Large intestine (tissue), 3 donors: ENCODE results near the gene PKM. TPM values are rescaled to one million over a fixed set of nuclear protein-coding genes. Genes with fewer than 3 reads are reported as not detected.
A peak's percentile ranks its signal among the peaks of the same experiment; 100 is the strongest.

Source experiments
- DNase-seq, 2 donors: peaks; one replicate each; pipeline versions ENCODE4 v3.0.0 to v3.0.0-alpha.2; 2013
- H3K27ac ChIP-seq: one replicate; pipeline ENCODE4 v1.5.1; 2013; ENCODE audit warnings: low read length
- H3K27me3 ChIP-seq: 2 replicates; pipeline ENCODE4 v1.6.1; 2013; ENCODE audit warnings: low read length; ENCODE audit not compliant: control insufficient read depth, insufficient read depth
- H3K36me3 ChIP-seq: 2 replicates; pipeline ENCODE4 v1.6.1; 2013; ENCODE audit warnings: low read length; ENCODE audit not compliant: control insufficient read depth, insufficient read depth
- H3K4me1 ChIP-seq: one replicate; pipeline ENCODE4 v1.6.1; 2013; ENCODE audit warnings: low read length; ENCODE audit not compliant: control insufficient read depth, insufficient read depth
- H3K4me3 ChIP-seq: one replicate; pipeline ENCODE4 v1.5.1; 2013; ENCODE audit warnings: low read length
- H3K9me3 ChIP-seq: one replicate; pipeline ENCODE4 v1.6.1; 2013; ENCODE audit warnings: mild to moderate bottlenecking, low read depth, low read length, moderate library complexity; ENCODE audit not compliant: control insufficient read depth
- WGBS: methylation state at CpG from one replicate; pipeline ENCODE4 v1.1.5; 2013; ENCODE audit warnings: low lambda C conversion rate; ENCODE audit not compliant: insufficient coverage; 5-methylcytosine and 5-hydroxymethylcytosine counted together
- polyA plus RNA-seq: library from polyadenylated mRNA; unstranded; fragments of 120-200 nt; gene quantifications from one replicate; pipeline ENCODE4 v1.2.1, GENCODE V29; 2013

Gene PKM
- polyA plus RNA-seq, 1 donor = 322 TPM

DNA sequence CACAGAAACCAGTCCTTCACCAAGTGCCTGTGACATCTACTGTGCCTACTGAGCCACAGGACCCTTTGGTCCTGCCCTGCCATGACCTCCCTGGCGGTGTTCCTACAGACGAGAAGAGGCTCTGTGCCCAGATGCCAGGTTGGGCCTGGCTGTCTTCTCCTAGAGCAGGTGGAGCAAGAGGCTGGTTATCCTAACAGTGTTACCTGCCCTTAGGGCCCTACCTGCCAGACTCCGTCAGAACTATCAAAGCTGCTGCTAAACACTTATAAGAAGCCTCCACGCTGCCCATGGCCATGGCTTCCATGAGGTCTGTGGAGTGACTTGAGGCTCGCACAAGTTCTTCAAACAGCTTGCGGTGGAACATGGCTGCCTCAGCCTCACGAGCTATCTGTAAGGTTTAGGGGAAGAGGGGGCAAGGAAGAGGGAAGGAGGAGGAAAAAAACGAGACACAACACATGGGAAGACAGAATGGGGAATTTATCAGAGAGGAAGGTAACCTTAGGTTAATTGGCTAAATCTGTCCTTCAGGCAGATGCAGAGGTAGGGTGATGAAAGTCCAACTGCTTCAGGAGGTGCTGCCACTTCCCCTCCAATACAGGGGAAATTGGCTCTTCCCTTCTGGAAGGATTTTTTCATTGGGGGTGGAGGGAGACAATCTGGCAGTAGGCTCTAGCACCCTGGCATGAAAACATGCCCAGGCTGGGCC, 28.0 kb downstream of the PKM start:
- H3K27me3 ChIP-seq = peaks cover 3% of the 10 kb centered on the region
- no peak overlapping the region for H3K27ac ChIP-seq
- peaks cover 92% of the 10 kb centered on the region for H3K36me3 ChIP-seq
- peaks cover 28% of the 10 kb centered on the region for H3K4me1 ChIP-seq
- WGBS = 67% methylated on average over 2 of the region's 8 CpGs
- DNase-seq = no peak
- H3K4me3 ChIP-seq = no peak overlapping the region
- H3K9me3 ChIP-seq = peaks cover 4% of the 10 kb centered on the region

- no peak overlapping the region for H3K4me3 ChIP-seq
- H3K27me3 ChIP-seq = peaks cover 5% of the 10 kb centered on the region
- H3K9me3 ChIP-seq = peaks cover 4% of the 10 kb centered on the region
- no peak overlapping the region for H3K27ac ChIP-seq
- H3K4me1 ChIP-seq = peaks cover 30% of the 10 kb centered on the region
- peaks cover 85% of the 10 kb centered on the region for H3K36me3 ChIP-seq
- no peak for DNase-seq
- 80% methylated on average over 2 of the region's 13 CpGs for WGBS
Measured at GRCh38 chr15:72202302-72202701, 28.7 kb downstream of the PKM start.

- Histone ChIP-seq H3K9me3 (peaks cover 4% of the 10 kb centered on the region), H3K36me3 (peaks cover 77% of the 10 kb centered on the region), H3K27me3 (peaks cover 14% of the 10 kb centered on the region), H3K27ac (no peak overlapping the region), H3K4me3 (no peak overlapping the region), H3K4me1 (peaks cover 33% of the 10 kb centered on the region)
- DNase-seq = no peak
- no CpG with 5 or more reads among the region's 3 CpGs for WGBS
Measured at GRCh38 chr15:72201391-72201921, 29.5 kb downstream of the PKM start.

DNA sequence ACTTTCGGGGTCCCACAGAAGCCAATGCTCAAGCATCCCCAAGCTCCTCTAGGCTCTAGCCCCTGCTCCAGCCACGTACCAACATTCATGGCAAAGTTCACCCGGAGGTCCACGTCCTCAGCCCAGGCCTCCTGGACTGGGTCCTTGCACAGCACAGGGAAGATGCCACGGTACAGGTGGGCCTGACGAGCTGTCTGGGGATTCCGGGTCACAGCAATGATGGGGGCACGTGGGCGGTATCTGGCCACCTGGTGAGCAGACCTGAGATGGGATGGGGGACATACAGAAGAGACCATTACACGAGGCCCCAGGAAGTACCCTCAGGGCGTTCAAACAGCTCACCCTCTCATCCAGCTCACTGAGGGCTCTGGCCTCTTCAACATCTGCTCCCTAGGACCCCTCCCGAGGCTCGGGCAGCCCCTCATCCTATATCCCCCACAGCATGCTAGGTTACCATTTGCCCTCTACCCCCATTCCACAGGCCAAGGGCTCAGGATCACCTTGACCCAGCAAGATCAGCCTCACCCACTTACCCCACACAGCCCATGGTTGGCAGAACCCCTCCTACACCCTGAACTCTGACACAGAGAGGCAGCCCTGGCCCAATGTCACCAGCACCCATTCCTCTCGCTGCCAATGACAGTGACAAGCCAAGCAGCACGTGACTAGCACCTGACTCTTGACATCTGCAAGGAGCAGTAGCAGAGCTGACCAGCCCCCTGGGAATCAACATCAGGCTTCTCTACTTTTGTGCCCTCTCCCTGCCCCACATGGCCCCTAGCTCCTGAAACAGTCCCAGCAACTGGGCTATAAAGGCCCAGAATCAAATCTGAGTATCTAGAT, 30.4 kb downstream of the PKM start:
- H3K27me3 ChIP-seq = peaks cover 18% of the 10 kb centered on the region
- H3K36me3 ChIP-seq = peaks cover 68% of the 10 kb centered on the region
- peaks cover 33% of the 10 kb centered on the region for H3K4me1 ChIP-seq
- no peak for DNase-seq
- peak overlapping the region; percentile 41 for H3K27ac ChIP-seq
- H3K4me3 ChIP-seq = no peak overlapping the region
- H3K9me3 ChIP-seq = peaks cover 4% of the 10 kb centered on the region
- WGBS = no CpG with 5 or more reads among the region's 15 CpGs

DNA sequence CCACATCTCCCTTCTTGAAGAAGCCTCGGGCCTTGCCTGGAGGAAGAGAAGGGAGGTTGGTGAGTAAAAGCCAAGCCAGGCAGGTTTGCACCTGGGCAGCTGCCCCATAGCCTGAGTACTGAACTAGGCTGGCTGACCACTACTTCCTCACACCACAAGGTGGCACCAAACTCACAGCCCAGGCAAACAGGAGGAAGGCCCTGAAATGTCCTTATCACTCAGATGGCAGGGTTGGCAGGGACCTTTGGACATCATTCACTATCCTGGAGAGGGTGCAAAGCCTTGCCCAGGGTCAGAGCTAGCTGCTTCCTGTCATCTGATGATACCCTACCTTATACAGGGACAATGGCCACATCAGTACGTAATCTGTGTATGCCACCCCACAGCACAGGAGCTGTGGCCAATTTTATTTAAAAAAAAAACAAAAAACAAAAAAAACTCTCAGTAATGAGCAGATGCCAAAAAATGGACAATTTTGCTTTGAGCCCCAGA, 31.2 kb downstream of the PKM start:
- Histone ChIP-seq H3K27ac (peak overlapping the region; percentile 41), H3K9me3 (peaks cover 4% of the 10 kb centered on the region), H3K27me3 (peaks cover 18% of the 10 kb centered on the region), H3K4me3 (no peak overlapping the region), H3K36me3 (peaks cover 60% of the 10 kb centered on the region), H3K4me1 (peaks cover 33% of the 10 kb centered on the region)
- peak; percentile 91 for DNase-seq
- no CpG with 5 or more reads among the region's 2 CpGs for WGBS

- Histone ChIP-seq H3K27ac (peak overlapping the region; percentile 23), H3K36me3 (peaks cover 55% of the 10 kb centered on the region), H3K4me1 (peaks cover 33% of the 10 kb centered on the region), H3K9me3 (peaks cover 4% of the 10 kb centered on the region), H3K27me3 (peaks cover 18% of the 10 kb centered on the region), H3K4me3 (no peak overlapping the region)
- DNase-seq = no peak
- WGBS = no CpG with 5 or more reads among the region's 2 CpGs
Measured at GRCh38 chr15:72199205-72199515, 31.8 kb downstream of the PKM start.

DNA sequence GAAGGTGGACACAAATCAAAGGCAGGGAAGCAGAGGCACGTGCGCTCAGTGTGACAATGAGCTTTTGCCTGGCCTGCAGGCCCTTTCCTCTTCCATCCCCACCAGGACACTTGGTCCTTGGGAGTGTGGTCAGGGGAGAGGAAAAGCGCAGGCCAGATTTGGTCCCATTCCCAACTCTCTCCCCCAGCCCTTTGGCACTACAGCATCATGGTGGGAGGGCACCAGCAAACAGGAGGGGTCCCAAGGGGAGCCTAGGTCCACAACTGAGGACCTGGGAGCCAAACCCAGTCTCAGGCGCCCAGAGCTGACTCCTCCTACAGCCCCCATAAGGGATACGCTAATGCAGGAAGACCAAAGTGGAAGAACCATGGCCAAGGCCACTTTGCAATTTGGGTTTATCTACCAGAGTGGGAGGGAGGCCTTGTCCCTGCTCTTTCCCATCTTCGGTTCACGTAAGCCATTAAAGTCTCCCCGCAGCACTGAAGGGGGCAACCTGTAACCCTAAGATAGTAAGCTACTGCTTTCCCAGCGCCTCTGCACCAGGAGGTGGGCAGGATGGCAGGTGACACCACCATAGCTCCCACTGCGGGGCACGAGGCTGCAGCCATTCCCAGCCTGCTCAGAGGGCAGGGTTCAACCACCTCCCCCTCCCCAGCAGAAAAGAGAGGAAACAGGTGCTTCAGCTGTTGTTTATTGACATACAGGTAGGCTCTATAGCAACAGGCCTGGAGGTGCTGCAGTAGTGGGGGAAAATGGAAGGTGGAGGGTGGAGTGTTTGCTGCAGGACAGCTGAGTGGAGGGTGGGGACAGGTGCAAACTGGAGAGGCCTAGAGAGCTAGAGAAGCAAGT, 32.4 kb downstream of the PKM start:
- Histone ChIP-seq H3K4me3 (peak overlapping the region; percentile 16), H3K4me1 (peaks cover 33% of the 10 kb centered on the region), H3K9me3 (peaks cover 4% of the 10 kb centered on the region), H3K27me3 (peaks cover 18% of the 10 kb centered on the region), H3K27ac (peak overlapping the region; percentile 35), H3K36me3 (peaks cover 49% of the 10 kb centered on the region)
- WGBS = no CpG with 5 or more reads among the region's 11 CpGs
- peak; percentile 53 to 81 for DNase-seq

DNA sequence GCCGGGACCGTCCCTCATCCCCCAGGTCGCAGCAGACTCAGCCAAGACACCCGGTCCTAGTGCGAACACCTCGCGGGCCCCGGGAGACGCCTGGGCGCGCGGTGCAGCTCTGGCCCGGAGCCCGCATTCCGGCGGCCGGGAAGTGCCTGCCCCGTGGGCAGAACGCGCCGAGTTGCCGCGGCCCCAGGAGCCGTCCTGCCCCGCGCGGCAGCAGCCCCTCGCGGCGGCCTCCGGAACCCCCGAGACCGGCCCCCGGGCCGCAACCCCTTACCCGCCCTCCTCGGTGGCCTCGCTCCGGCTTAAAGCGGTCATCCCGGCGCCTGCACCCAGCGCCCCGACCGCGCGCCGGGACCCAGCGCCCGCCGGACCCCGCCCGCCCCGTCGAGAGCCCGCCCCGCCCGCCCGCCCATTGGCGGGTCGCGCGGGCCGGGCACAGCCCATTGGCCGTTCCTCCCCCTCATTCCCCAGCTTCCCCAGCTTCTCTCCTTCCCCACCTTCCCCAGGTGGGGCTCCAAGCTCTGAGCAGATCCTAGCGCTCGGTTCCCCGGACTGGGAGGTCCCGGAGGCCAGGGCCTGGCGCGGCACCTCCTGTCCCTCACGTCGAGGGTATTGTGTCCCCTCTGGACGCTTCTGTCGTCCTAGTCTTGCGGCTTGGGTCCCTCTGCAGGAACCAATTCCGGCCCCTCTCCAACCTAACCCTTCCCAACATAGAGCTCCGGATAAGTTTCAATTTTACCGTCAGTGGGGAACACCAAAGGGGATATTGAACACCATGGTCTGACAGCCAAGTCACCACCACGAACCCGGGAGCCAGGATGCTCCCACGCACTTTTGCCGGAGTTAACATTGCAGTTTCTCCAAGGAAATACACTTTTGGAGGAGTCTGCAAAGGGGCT, 33.3 kb downstream of the PKM start, which contains the start of gene GRAMD2A:
Gene GRAMD2A (minus strand): TSS at position 328 of the 896 bp plus-strand sequence.
- DNase-seq = peak in 1 of 2 donors; percentile 67
- 10% methylated on average over 2 of the region's 83 CpGs for WGBS
- Histone ChIP-seq H3K36me3 (peaks cover 40% of the 10 kb centered on the region), H3K4me1 (peaks cover 33% of the 10 kb centered on the region), H3K27ac (peak within 1 kb of the TSS; percentile 35), H3K27me3 (peaks cover 18% of the 10 kb centered on the region), H3K9me3 (peaks cover 4% of the 10 kb centered on the region), H3K4me3 (peak within 1 kb of the TSS; percentile 53)

- H3K4me3 ChIP-seq = peak overlapping the region; percentile 53
- H3K9me3 ChIP-seq = peaks cover 4% of the 10 kb centered on the region
- peaks cover 33% of the 10 kb centered on the region for H3K4me1 ChIP-seq
- WGBS = no CpG with 5 or more reads among the region's 35 CpGs
- peak in 1 of 2 donors; percentile 63 for DNase-seq
- no peak overlapping the region for H3K27ac ChIP-seq
- H3K27me3 ChIP-seq = peaks cover 18% of the 10 kb centered on the region
- peaks cover 34% of the 10 kb centered on the region for H3K36me3 ChIP-seq
Measured at GRCh38 chr15:72197041-72197459, 33.9 kb downstream of the PKM start.
